ENCODE results near the gene TMEM9B. TPM values are rescaled to one million over a fixed set of nuclear protein-coding genes. Genes with fewer than 3 reads are reported as not detected.

TMEM9B gene
- total RNA-seq, 1 experiment from 2014 or later, result 13.6 TPM

DNA sequence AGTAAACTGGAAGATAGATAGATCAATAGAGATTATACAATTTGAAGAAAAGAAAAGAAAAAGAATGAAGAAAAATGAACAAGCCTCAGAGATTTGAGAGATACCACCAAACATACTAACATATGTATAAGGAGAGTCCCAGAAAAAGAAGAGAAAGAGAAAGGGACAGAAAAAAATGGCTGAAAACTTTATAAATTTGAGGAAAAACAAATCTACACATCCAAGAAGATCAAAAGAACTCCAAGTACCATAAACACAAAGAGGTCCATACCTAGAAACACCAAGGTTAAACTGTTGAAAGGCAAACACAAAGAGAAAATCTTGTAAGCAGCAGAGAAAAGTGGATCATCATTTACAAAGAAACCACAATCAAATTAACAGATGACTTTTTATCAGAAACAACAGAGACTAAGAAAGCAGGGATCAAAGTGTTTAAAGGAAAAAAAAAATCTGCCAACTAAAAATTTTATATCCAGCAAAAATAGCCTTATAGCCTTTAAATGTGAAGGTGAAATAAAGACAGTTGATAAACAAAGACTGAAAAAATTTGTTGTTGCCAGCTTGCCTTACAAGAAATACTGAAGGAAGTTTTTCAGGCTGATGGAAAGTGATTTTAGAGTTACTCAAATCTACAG, 65.0 kb downstream of the TMEM9B start:
- H3T11ph ChIP-seq (ENCODE audit: low read length), result no peak overlapping the region
- H3K9me3 Mint-ChIP-seq, result peaks cover 16 to 18% of the 10 kb centered on the region in 2 experiments
- H2BK12ac ChIP-seq (ENCODE audit: insufficient read length, low read depth, low read length), result no peak overlapping the region
- H3K79me1 ChIP-seq (ENCODE audit: insufficient read depth, low read depth, low read length, poor library complexity, severe bottlenecking), result no peaks in the 10 kb centered on the region
- H2BK120ac ChIP-seq (ENCODE audit: low read depth, low read length, poor library complexity, severe bottlenecking), result no peak overlapping the region
- no peak overlapping the region for H3K14ac ChIP-seq (ENCODE audit: insufficient read depth, low read length)
- no peak overlapping the region for H3K27ac ChIP-seq (ENCODE audit: insufficient read length, low read depth, low read length)
- no peaks in the 10 kb centered on the region for H3K27me3 ChIP-seq (ENCODE audit: insufficient read depth, low read length)
- H4K20me1 ChIP-seq (ENCODE audit: control insufficient read depth, insufficient read depth, insufficient read length), result no peaks in the 10 kb centered on the region
- no peak overlapping the region for H3K23ac ChIP-seq (ENCODE audit: insufficient read length, low read depth, low read length)
- H2BK5ac ChIP-seq (ENCODE audit: insufficient read length, low read length), result no peak overlapping the region
- H3K4me2 ChIP-seq (ENCODE audit: insufficient read depth, insufficient read length, low read length), result no peak overlapping the region
- H3K23me2 ChIP-seq (ENCODE audit: insufficient read length, low read depth, low read length, poor library complexity, severe bottlenecking), result no peaks in the 10 kb centered on the region
- no peak overlapping the region for H4K5ac ChIP-seq (ENCODE audit: insufficient read length, low read depth, low read length)
- no peak overlapping the region for H3K9ac ChIP-seq (ENCODE audit: extremely low read depth, insufficient read length, low read length)
- H3K79me2 ChIP-seq (ENCODE audit: insufficient read depth, low read length), result no peaks in the 10 kb centered on the region
- H2AK5ac ChIP-seq (ENCODE audit: insufficient read length, low read length), result no peak overlapping the region
- no peak overlapping the region for H3K4ac ChIP-seq (ENCODE audit: low read depth, low read length)
- no peak overlapping the region for H3K56ac ChIP-seq (ENCODE audit: insufficient read length, low read depth, low read length)
- no peaks in the 10 kb centered on the region for H3K9me3 ChIP-seq (ENCODE audit: control insufficient read depth, low read depth, low read length)
- DNase-seq, result no peak
- no peaks in the 10 kb centered on the region for H3K27me3 Mint-ChIP-seq (ENCODE audit: low read depth)
- H3K18ac ChIP-seq (ENCODE audit: insufficient read length, low read depth, low read length), result no peak overlapping the region
- no peak overlapping the region for H4K91ac ChIP-seq (ENCODE audit: insufficient read length, low read depth, low read length)
- no peak overlapping the region for H2BK15ac ChIP-seq (ENCODE audit: low read depth, low read length)
- no peak for TF ChIP-seq CTCF (conservative IDR thresholded peaks at IDR 0.05)
- peaks cover 5 to 10% (median 5%) of the 10 kb centered on the region in 3 experiments; a peak in 4 of 7 replicates for H3K36me3 Mint-ChIP-seq (ENCODE audit: insufficient read depth in 1 of 3, low read depth in 3 of 3)
- no peak overlapping the region for H2BK20ac ChIP-seq (ENCODE audit: low read depth, low read length, poor library complexity, severe bottlenecking)
- no peak overlapping the region for H3K27ac Mint-ChIP-seq
- no peak overlapping the region for H3K4me3 Mint-ChIP-seq
- no peaks in the 10 kb centered on the region for H3K4me1 ChIP-seq (ENCODE audit: insufficient read depth, low read length)
- no peaks in the 10 kb centered on the region for H3K4me1 Mint-ChIP-seq
- H2AFZ ChIP-seq (ENCODE audit: low read length), result no peak overlapping the region
- H4K8ac ChIP-seq (replicated peaks; ENCODE audit: insufficient read length, low read depth, low read length), result no peak overlapping the region

Other genes starting within 250 kb of the TMEM9B start
- gene AKIP1, start 53.3 kb downstream of the TMEM9B start, total RNA-seq (2021), result 21.0 and 22.3 TPM in 2 replicates
- 0.15 TPM in 1 of 2 replicates, not detected in the other for gene C11orf16, start 31.5 kb downstream of the TMEM9B start, total RNA-seq (2021)
- not detected in 2 replicates for gene ASCL3, start 21.4 kb downstream of the TMEM9B start, total RNA-seq (2021)
- gene NRIP3, start 39.6 kb upstream of the TMEM9B start, total RNA-seq (2021), result 4.2 and 4.3 TPM in 2 replicates
- 1.6 and 1.8 TPM in 2 replicates for gene SCUBE2, start 127.2 kb upstream of the TMEM9B start, total RNA-seq (2021)

Measured in H9 (cell line).